GM18520 (cell line): ENCODE data around the gene RERE.

Experiments
- ATAC-seq: cut with Tn5 transposase; IDR thresholded peaks from one replicate; pipeline ENCODE4 v1.9.1; 2021; ENCODE audit not compliant: unreplicated experiment

RERE gene

DNA sequence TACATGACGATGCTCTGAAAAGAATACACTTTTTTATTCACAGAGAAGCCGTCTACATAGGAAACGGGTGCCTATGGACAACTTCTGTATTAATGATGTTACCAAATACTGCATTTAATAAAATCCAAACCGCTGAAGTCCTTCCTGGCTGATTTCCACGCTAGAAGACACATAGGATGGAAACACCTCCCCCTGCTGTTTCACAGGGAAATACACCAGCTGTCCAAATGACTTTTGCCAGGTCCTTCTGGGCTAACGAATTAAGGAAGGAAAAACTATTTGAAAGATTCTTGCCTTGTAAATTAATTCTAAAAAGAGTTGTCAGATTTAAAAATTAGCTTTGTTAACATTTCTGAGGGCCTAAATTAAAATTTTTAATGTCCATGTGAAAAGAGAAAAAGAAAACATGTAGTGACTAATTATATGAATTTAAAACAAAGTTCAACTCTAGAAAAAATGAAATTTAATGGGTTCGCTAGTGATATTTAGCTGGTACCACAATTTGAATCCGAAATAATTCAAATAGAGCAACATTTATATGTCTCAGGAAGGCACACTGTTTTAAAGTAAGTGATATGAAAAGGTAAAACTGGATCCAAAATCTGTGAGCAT lies 146.0 kb downstream of the RERE start:
- no peak for ATAC-seq

DNA sequence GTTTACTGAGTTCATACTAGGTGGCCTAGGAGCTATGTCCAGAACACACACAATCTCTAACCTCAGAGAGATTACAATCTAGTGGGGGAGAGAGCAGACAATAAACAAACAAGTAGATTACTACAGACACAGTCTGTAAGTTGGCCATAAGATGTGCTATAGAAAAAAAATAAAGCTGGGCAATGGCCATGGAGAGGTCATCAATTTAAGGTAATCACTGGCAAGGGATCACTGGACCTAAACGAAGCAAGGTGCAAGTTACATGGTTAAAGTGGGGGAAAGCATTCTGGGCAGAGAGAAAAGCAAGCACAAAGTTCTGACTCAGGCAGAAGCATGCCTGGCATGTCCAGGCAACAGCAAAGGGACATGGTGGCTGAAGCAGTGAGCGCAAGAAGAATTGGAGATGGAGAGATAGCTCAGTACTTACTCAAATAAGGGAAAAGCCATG lies 147.0 kb downstream of the RERE start:
- no peak for ATAC-seq

DNA sequence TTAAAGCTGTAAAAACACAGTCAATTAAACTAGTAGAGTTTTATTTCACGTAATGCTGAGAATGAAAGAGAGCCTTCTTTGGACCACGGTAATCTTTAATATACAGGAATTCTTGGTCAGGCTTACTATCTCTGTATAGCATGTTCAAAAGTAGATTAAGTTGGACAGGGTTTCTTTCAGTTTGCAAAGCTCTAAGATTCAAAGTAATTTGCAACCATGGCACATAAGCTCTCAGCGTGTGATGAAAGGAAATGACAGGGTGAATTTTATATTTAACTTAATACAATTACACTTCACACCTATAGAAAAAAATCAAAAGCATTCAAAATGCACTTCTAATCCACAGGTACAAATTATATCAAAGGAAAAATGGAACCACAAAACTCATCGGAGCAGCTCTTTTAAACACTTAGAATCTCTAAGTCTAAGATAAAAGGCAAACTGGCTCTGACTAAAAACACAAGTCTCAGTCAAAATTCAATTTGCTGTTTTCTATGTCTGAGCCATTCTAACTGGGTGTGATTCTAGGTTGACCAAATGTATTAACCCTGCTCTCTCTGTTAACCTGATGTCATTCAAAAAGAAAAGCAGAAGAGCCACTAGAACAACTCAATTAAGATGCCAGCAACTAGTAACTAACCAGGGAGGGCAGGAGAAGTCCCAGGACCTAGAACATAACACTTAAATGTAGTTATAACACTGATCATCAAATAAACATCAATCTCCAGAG lies 147.7 kb downstream of the RERE start:
- ATAC-seq: no peak

DNA sequence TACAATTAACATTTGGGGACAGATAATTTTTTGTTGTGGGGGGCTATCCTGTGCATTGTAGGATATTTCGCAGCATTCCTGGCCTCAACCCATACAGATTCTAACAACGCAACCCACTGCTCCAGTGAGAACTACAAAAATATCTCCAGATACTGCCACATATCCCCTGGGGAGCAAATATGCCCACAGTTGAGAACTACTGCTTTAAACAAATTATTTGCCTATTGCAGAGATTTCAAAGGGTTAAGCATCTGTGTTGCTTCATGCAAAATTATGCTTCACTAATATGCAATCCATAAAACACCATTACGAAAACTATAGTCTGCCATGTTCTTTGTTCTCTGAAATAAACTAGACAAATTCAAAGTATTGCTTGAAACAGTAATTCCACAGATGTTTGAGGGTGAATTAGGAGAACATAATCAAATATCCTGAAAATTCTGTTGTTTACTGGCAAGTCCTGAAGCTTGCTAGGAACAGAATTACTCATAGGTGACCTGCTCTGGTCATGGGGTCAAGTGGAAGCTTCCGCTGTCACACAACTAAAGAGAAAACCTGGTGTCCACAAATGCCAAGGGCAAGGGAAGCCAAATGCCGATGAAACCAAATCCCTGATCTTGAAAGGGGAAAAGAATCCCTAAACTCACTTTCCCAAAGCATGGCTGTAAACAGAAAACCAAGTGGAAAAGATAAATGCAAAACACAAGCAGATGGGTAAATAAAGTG lies 149.4 kb downstream of the RERE start:
- no peak for ATAC-seq

DNA sequence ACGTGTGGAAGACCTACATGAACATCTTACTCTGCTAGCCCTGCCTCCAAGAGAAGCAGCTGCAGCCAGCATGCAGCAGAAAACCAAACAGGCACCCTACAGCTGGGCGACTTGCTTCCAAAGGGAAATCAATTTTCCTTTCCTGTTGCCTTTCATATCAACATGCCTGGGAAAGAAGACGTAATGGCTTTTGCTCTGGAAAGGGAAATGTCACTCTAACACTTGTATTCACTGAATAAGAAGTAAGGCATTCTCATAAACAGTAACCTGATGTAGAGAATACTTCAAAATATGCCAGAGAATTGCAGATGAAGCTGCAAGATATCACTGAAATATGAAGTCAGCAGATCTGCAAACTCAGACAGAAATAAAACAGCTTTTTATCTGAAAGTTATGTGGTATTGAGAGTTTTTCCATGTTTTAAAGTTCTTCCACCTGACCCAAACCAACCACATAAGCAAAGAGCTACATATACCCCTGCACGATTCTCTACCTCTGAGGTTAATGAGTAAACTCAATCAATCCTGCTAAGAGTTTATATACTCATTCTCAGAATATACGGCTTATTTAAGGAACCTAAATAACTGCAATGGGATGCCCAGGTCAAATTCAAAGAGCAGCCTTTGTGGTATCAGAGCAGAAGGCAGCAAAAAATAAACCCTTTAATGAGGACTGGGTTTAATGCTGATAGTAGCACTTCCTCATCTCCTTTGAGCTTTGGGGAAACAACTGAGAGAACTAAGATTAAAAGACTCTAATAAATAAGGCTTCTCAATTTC lies 150.9 kb downstream of the RERE start:
- no peak for ATAC-seq

DNA sequence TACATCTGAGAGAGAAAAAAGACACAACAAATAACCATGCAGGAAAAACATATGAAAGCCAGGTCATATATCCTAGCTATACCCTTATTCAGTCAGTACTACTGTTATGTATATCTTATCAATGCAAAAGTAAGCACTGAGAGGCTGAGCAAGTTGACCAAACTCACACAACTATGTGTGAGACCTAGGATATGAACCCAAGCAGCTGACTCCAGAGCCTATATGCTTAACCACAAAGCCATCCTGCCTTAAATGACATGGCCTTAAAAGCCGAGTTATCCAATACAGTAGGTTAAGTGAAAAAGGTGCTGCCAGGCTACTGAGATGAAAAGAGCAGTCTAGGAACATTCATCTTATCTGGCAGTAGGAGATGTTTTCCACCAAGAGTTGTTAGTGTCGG lies 151.6 kb downstream of the RERE start:
- ATAC-seq: no peak

DNA sequence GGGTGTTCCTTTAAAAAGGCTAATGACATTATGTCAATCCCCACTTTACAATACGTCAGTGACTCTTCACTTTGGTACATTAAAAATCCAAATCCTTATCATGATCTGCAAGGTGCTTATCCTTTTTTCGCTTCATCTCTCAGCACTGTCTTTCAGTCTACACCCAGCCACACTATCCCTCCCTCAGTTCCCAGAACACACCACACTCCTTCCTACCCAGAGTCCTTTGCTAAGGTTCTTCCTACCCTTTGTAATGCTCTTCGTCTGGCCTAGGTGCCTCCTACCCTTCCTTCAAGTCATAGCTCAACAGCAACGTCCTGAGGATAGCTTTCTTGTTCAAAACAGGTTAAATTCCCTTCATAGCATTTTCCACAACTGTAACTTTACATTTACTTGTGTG lies 152.6 kb downstream of the RERE start:
- no peak for ATAC-seq

DNA sequence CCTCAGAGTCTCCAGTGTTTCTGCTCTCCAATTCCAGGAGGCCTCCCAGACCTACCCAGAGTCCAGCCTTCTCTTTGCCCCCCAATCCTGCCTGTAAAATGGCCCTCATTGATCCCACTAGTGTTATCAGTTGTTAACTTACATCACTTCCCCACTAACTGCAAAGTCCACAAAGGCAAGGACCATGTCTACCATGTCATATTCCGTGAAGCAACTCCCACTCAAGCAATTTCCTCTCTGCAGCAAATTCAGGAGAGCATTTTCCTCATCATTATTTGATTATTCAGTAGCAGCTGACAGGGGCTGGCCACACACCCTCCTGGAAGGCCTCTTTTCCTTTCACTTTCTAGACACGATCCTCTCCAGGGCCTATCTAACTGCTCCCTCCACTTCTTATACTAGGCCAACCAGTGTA lies 153.5 kb downstream of the RERE start:
- ATAC-seq: no peak

DNA sequence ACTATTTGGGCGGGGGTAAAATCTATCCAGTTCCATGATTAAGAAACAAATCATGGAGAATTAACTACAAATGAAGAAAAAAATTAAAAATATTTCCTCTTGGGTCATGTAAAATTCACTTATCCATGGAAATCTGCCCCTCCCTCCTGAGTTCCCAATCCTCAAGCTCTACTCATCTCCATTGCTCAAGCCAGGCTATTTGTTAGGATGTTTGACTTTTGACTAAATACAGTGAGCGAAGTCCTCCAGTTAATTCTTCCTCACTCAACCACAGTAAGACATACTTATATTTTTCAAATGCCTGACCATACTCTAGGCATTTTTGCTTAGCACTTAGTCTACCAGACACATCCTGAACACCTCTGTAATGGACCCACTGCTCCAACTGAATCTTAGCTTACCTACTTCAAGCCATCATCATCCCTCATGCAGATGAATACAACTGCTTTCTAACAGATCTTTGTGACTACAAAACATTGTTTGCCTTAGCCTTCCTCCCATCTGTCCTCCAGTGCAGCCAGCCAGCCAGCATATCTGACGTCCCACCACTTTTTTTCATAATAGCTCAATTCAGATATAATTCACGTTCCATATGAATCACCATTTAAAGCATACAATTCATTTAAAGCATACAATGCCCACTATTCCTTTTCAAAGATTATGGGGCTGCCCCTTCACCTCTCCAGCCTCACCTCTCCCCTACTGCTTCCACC lies 154.2 kb downstream of the RERE start:
- ATAC-seq: no peak

DNA sequence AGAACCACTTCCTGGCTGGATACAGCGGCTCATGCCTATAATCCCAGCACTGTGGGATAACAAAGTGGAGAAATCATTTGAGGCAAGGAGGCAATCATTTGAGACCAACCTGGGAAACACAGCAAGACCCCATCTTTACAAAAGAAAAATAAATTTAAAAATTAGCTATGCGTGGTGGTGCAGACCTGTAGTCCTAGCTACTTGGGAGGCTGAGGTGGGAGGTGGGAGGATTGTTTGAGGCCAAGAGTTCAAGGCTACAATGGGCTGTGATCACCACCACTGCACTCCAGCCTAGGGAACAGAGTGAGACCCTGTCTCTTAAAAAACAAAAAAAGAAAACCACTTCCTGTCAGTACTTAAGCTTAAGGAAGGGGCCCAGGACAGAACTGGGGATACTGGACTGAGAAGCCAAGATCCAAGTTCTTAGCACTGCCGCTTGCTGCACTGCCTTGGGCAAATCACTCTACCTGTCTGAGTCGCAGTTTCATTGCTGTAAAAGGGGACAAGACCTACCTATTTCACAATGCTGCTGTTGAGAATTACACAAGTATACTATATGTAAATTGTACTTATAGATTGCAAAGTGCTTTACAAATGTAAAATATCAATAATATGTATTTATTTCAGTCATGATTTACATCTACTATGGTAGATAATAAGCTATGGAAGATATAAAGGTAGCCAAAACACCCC lies 154.9 kb downstream of the RERE start:
- ATAC-seq: no peak

DNA sequence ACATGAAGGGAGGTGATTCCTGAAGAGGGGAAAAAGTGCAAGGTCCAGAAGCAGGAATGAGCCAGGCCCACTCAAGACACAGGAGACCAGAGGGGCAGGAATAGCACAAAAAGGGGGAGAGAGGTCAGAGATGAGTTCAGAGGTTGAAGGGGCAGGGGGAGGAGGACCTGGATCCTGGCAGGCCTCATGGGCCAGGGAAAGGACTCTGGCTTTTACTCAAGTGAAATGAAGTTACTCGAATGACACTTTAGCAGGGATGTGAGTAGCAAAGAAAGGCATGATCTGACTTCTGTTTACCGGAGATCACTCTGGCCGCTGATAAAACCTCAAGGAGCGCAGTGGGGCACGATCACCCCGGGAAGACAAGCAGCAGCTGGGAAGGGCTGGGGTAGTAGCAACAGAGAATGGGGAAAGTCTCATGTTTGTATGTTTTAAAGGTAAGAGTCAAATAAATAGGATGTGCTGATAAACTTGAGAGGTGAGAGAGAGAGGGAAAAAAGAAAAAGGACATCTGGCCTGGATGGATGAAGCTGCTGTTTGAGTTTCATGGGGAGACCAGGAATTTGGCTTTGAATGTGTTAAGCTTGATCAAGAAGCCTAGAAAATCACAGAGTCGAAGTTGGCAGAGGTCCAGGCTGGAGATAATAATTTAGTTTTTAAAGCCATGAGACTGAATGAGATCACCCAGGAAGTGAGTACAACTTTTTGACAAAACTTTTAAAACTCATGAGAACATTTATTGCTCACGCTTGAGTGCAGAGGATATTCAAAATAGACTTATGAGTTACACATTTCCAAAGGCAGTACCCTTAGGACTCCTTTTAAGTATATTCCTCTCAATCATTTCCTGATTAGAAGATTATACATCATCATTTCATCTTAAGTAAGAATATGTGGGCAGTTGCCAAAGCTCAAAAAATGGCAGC lies 156.0 kb downstream of the RERE start:
- no peak for ATAC-seq

DNA sequence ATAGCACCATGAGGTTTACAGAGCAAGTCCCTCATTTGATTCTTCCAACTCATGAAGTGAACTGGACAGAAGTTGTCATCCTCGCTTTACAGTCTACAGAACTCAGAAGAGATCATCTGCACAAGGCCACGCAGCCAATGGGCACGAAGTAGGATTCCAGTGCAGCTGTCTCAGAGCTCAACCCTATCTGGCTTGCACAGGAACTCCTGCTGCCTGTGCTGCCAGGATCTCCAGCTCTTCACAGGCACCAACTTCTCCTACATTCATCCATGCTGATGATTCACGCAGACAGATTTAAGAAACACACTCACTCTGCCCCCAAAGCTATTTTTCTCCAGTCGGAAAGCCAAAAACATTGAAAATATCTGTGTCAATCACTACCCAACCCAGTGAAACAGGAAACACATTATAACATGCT lies 157.0 kb downstream of the RERE start:
- no peak for ATAC-seq

DNA sequence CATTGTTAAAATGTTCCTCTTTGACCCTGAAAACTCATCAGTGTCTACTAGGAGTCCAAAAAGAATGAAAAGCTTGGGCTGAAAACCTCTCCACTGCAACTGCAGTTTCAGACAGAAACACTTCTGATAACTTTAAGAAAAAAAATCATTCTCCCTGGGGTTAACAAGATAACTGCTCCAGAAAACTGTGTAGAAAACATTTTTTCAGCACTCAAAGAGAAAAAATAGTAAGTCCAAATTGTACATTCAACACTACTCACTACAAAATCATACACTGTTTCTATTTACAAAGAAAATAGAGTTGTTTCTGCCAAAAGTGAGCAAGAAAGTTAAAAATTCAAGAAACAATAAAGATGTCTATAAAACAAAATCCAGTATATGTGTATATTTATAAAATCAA lies 157.8 kb downstream of the RERE start:
- ATAC-seq: no peak

DNA sequence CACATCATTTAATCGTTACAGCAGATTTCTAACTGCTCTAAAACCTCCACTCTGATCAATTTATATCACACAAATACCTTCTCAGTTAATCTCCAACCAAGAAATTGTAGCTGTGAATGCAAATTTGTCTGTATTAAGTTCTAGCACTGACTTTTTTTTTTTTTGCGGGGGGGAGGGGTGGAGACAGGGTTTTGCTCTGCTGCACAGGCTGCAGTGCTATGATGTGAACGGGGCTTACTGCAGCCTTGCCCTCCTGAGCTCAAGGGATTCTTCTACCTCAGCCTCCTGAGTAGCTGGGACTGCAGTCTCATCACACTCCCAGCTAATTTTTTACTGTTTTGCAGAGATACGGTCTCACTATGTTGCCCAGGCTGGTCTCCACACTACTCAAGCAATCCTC lies 163.6 kb downstream of the RERE start:
- ATAC-seq: no peak

DNA sequence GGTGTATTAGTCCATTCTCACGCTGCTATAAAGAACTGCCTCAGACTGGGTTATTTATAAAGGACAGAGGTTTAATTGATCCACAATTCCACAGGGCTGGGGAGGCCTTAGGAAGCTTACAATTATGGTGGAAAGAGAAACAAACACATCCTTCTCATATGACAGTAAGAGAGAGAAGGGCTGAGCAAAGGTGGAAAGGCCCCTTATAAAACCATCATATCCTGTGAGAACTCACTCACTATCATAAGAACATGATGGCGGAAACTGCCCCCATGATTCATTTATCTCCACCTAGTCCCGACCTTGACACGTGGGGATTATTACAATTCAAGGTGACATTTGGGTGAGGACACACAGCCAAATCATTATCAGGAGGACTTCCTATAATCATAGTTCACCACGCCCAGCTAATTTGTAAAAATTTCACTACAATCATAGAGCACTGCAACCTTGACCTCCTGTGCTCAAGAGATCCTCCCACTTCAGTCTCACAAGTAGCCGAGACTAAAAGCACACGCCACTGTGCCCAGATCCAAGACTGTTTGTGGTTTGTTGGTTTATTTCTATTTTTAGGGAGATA lies 164.9 kb downstream of the RERE start:
- no peak for ATAC-seq

DNA sequence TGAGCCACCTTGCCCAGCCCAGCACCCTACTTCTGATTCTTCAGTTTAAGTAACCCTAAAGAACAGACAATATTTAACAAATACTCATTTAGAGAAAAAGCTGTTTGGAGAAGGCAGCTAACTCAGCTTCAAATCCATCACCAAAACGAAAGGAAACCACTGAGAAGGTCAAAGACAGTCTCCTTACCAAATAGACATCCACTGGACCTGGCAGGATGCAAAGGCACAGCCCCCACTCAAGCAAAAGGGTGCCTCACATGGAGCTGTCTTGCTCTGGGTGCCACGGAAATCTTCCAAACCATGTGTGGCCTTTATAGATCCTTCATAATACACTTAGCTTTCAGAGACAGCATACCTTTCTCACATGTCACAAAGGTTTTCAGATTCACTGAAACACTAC lies 165.5 kb downstream of the RERE start:
- ATAC-seq: no peak

DNA sequence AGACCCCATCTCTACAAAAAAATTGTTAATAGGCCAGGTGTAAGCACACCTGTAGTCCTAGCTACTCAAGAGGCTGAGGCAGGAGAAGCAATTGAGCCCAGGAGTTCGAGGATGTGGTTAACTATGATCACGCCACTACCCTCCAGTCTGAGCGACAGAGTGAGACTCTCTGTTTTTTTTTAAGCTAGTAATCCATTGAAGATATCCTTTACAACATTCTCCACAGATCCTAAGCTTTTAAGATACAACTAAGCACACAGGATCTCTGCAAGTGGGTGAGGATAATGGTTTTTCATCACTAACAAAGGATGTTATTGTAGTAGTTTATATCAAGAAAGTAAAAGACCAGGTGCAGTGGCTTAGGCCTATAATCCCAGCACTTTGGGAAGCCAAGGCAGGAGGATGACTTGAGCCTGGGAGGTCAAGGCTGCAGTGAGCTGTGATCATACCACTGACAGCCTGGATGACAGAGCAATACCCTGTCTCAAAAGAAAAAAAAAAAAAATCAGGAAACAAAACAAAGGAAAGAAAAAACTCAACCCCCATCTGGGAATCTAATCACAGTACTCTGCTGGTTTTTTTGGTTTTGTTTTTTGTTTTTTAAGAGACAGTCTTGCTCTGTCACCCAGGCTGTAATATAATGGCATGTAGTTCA lies 166.1 kb downstream of the RERE start:
- no peak for ATAC-seq

DNA sequence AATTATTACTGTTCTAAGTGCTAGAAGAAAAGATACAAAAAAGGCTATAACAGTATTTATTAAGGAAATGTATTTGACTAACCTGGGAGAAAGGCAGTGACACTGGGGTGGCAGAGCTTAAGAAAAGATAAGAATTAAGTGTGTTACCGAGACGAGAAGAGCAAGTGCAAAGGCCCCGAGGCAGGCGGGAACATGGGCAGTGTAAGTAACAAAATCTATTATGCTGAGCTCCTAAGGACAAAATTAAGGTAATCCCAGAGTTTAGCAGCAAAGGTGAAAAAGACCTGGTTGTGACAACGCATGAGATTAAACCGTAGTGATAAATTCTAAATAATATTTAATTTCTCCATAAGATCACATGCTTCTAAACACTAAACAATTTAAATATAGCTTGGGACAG lies 167.6 kb downstream of the RERE start:
- ATAC-seq: no peak
